ENCODE measurements around the gene RAD51B. TPM values are rescaled to one million over a fixed set of nuclear protein-coding genes. Genes with fewer than 3 reads are reported as not detected.

RAD51B gene
- polyA plus RNA-seq, 1 donor (not counting 4 experiments of a cell fraction or from before 2014, with no cell fraction given), result 13.3 TPM

- H3K4me2 ChIP-seq (ENCODE audit: control insufficient read depth, extremely low read depth, insufficient read depth, low read depth, low read length), result no peak overlapping the region
- no peaks in the 10 kb centered on the region for H3K27me3 ChIP-seq (ENCODE audit: control insufficient read depth, extremely low read depth, insufficient read depth, low read length)
- no peak overlapping the region for H2AFZ ChIP-seq (ENCODE audit: control insufficient read depth, low read length)
- TF ChIP-seq EZH2 (IDR thresholded peaks at IDR 0.05; ENCODE audit: low read length) (no peak), CTCF (optimal IDR thresholded peaks at IDR 0.05 in 1 of 3, IDR thresholded peaks at IDR 0.05 in 1 of 3, conservative IDR thresholded peaks at IDR 0.05 in 1 of 3; ENCODE audit: extremely low read depth in 1 of 3, insufficient read depth in 2 of 3, low read length in 3 of 3) (no peak)
- H3K9me1 ChIP-seq (ENCODE audit: control insufficient read depth, extremely low read depth, insufficient read depth, low read length), result no peaks in the 10 kb centered on the region
- no peaks in the 10 kb centered on the region for H3K79me2 ChIP-seq (ENCODE audit: control insufficient read depth, insufficient read depth, low read length)
- H3K9me3 ChIP-seq (ENCODE audit: control insufficient read depth, low read depth, low read length), result no peaks in the 10 kb centered on the region
- peaks cover 8% of the 10 kb centered on the region for H3K4me1 ChIP-seq (ENCODE audit: control insufficient read depth, extremely low read depth, insufficient read depth, low read length)
- DNase-seq (ENCODE audit: low read depth, low spot score) (no peak), FAIRE-seq (no peak)
- no peaks in the 10 kb centered on the region for H3K36me3 ChIP-seq (ENCODE audit: control insufficient read depth in 2 of 2, extremely low read depth in 1 of 2, insufficient read depth in 2 of 2, low read length in 2 of 2)
- no peak overlapping the region for H3K27ac ChIP-seq (ENCODE audit: control insufficient read depth, insufficient read depth, low read length)
- H3K4me3 ChIP-seq (ENCODE audit: control insufficient read depth in 2 of 3, extremely low read depth in 1 of 3, insufficient read depth in 2 of 3, low read depth in 1 of 3, low read length in 3 of 3), result no peak overlapping the region
- no peaks in the 10 kb centered on the region for H4K20me1 ChIP-seq (ENCODE audit: control insufficient read depth, extremely low read depth, insufficient read depth, low read length)
- dilution Hi-C loops (cut with MboI; ENCODE audit: extremely low pct_ligation_motif_present, low sequenced_read_pairs), result no loop called here
- no peak overlapping the region for H3K9ac ChIP-seq (ENCODE audit: control insufficient read depth, extremely low read depth, insufficient read depth, low read length)
Measured at GRCh38 chr14:68032154-68032553, 212.6 kb downstream of the RAD51B start.

- TF ChIP-seq EZH2 (IDR thresholded peaks at IDR 0.05; ENCODE audit: low read length) (no peak), CTCF (optimal IDR thresholded peaks at IDR 0.05 in 1 of 3, IDR thresholded peaks at IDR 0.05 in 1 of 3, conservative IDR thresholded peaks at IDR 0.05 in 1 of 3; ENCODE audit: extremely low read depth in 1 of 3, insufficient read depth in 2 of 3, low read length in 3 of 3) (no peak)
- FAIRE-seq, result no peak
- no peaks in the 10 kb centered on the region for H3K9me3 ChIP-seq (ENCODE audit: control insufficient read depth, low read depth, low read length)
- no peaks in the 10 kb centered on the region for H3K36me3 ChIP-seq (ENCODE audit: control insufficient read depth in 2 of 2, extremely low read depth in 1 of 2, insufficient read depth in 2 of 2, low read length in 2 of 2)
- no peaks in the 10 kb centered on the region for H3K9me1 ChIP-seq (ENCODE audit: control insufficient read depth, extremely low read depth, insufficient read depth, low read length)
- H3K4me2 ChIP-seq (ENCODE audit: control insufficient read depth, extremely low read depth, insufficient read depth, low read depth, low read length), result no peak overlapping the region
- H2AFZ ChIP-seq (ENCODE audit: control insufficient read depth, low read length), result no peak overlapping the region
- H3K79me2 ChIP-seq (ENCODE audit: control insufficient read depth, insufficient read depth, low read length), result no peaks in the 10 kb centered on the region
- dilution Hi-C loops (cut with MboI; ENCODE audit: extremely low pct_ligation_motif_present, low sequenced_read_pairs), result no loop called here
- no peaks in the 10 kb centered on the region for H3K4me1 ChIP-seq (ENCODE audit: control insufficient read depth, extremely low read depth, insufficient read depth, low read length)
- H4K20me1 ChIP-seq (ENCODE audit: control insufficient read depth, extremely low read depth, insufficient read depth, low read length), result no peaks in the 10 kb centered on the region
- H3K4me3 ChIP-seq (ENCODE audit: control insufficient read depth in 2 of 3, extremely low read depth in 1 of 3, insufficient read depth in 2 of 3, low read depth in 1 of 3, low read length in 3 of 3), result no peak overlapping the region
- H3K27me3 ChIP-seq (ENCODE audit: control insufficient read depth, extremely low read depth, insufficient read depth, low read length), result no peaks in the 10 kb centered on the region
- H3K9ac ChIP-seq (ENCODE audit: control insufficient read depth, extremely low read depth, insufficient read depth, low read length), result no peak overlapping the region
- no peak for DNase-seq (ENCODE audit: low read depth, low spot score)
- H3K27ac ChIP-seq (ENCODE audit: control insufficient read depth, insufficient read depth, low read length), result no peak overlapping the region
Measured at GRCh38 chr14:68033336-68033932, 213.9 kb downstream of the RAD51B start.

Measured in keratinocyte (primary cell).